ENCODE data around the gene AGPAT3. TPM values are rescaled to one million over a fixed set of nuclear protein-coding genes. Genes with fewer than 3 reads are reported as not detected.

The AGPAT3 gene
- total RNA-seq, 1 experiment from 2014 or later = 13.0 TPM

GRCh38 chr21:43924421-43925095 is 59.5 kb downstream of the AGPAT3 start:
- H2BK20ac ChIP-seq (ENCODE audit: low read depth, low read length, poor library complexity, severe bottlenecking) = no peak overlapping the region
- WGBS (ENCODE audit: extremely low coverage, insufficient read length, low lambda C conversion rate) = no CpG with 5 or more reads among the region's 25 CpGs
- no peaks in the 10 kb centered on the region for H3K79me2 ChIP-seq (ENCODE audit: insufficient read depth, low read length)
- no peaks in the 10 kb centered on the region for H3K79me1 ChIP-seq (ENCODE audit: insufficient read depth, low read depth, low read length, poor library complexity, severe bottlenecking)
- Mint-ChIP-seq H3K4me3 (no peak overlapping the region), H3K27me3 (ENCODE audit: low read depth) (peaks cover 8% of the 10 kb centered on the region), H3K9me3 (no peaks in the 10 kb centered on the region), H3K4me1 (peaks cover 44 to 50% of the 10 kb centered on the region in 2 experiments), H3K27ac (peak overlapping the region in 1 of 3 experiments; percentile 61; a peak in 2 of 7 replicates), H3K36me3 (ENCODE audit: insufficient read depth in 1 of 3, low read depth in 3 of 3) (no peaks in the 10 kb centered on the region)
- no peaks in the 10 kb centered on the region for H3K27me3 ChIP-seq (ENCODE audit: insufficient read depth, low read length)
- H2AFZ ChIP-seq (ENCODE audit: low read length) = no peak overlapping the region
- no peak overlapping the region for H2BK5ac ChIP-seq (ENCODE audit: insufficient read length, low read length)
- no peak overlapping the region for H4K8ac ChIP-seq (replicated peaks; ENCODE audit: insufficient read length, low read depth, low read length)
- no peaks in the 10 kb centered on the region for H3K23me2 ChIP-seq (ENCODE audit: insufficient read length, low read depth, low read length, poor library complexity, severe bottlenecking)
- no peak overlapping the region for H3K56ac ChIP-seq (ENCODE audit: insufficient read length, low read depth, low read length)
- no peak overlapping the region for H3K4ac ChIP-seq (ENCODE audit: low read depth, low read length)
- H3T11ph ChIP-seq (ENCODE audit: low read length) = no peak overlapping the region
- H2BK15ac ChIP-seq (ENCODE audit: low read depth, low read length) = no peak overlapping the region
- no peak overlapping the region for H2BK120ac ChIP-seq (ENCODE audit: low read depth, low read length, poor library complexity, severe bottlenecking)
- H3K4me2 ChIP-seq (ENCODE audit: insufficient read depth, insufficient read length, low read length) = no peak overlapping the region
- H3K9me3 ChIP-seq (ENCODE audit: control insufficient read depth, low read depth, low read length) = no peaks in the 10 kb centered on the region
- H2BK12ac ChIP-seq (ENCODE audit: insufficient read length, low read depth, low read length) = no peak overlapping the region
- peaks cover 3% of the 10 kb centered on the region; the same call in 1 of the 2 replicates for H3K4me1 ChIP-seq (ENCODE audit: insufficient read depth, low read length)
- no peak overlapping the region for H4K5ac ChIP-seq (ENCODE audit: insufficient read length, low read depth, low read length)
- no peak overlapping the region for H2AK5ac ChIP-seq (ENCODE audit: insufficient read length, low read length)
- H3K18ac ChIP-seq (ENCODE audit: insufficient read length, low read depth, low read length) = no peak overlapping the region
- H3K9ac ChIP-seq (ENCODE audit: extremely low read depth, insufficient read length, low read length) = no peak overlapping the region
- H3K27ac ChIP-seq (ENCODE audit: insufficient read length, low read depth, low read length) = no peak overlapping the region
- H3K23ac ChIP-seq (ENCODE audit: insufficient read length, low read depth, low read length) = no peak overlapping the region
- no peak overlapping the region for H4K91ac ChIP-seq (ENCODE audit: insufficient read length, low read depth, low read length)
- no peak for TF ChIP-seq CTCF (conservative IDR thresholded peaks at IDR 0.05)
- no peak overlapping the region; the same call in 1 of the 2 replicates for H3K14ac ChIP-seq (ENCODE audit: insufficient read depth, low read length)
- H4K20me1 ChIP-seq (ENCODE audit: control insufficient read depth, insufficient read depth, insufficient read length) = no peaks in the 10 kb centered on the region
- DNase-seq = no peak
